Iris pigment epithelial cell (primary cell): Measurements from ENCODE around the gene HMOX1.
"Not testable (repeated sequence)": the region's sequence is repeated elsewhere in the genome, so short reads cannot be mapped to it uniquely, and the experiment has no call there.

ENCODE experiments used
- DNase-seq: peaks from one replicate; pipeline ENCODE4 v3.0.0-alpha.2; 2011; ENCODE audit warnings: low read depth

The HMOX1 gene

DNA sequence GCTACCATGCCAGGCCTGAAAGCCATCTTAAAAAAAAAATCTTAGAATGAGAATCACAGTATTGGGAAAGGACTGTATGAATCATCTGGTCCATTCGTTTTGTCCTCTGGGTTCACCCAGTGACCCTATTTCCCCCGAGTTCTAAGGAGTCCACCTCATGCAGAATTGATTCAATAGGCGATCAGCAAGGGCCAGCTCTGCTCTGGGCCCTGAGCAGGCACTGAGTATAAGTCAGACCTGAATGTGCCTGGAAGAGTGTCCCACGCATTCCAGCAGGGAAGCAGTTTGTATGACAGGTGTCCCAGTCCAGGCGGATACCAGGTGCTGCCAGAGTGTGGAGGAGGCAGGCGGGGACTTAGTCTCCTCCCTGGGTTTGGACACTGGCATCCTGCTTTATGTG is 883 bp upstream of the HMOX1 start:
- peak; percentile 50 for DNase-seq

DNA sequence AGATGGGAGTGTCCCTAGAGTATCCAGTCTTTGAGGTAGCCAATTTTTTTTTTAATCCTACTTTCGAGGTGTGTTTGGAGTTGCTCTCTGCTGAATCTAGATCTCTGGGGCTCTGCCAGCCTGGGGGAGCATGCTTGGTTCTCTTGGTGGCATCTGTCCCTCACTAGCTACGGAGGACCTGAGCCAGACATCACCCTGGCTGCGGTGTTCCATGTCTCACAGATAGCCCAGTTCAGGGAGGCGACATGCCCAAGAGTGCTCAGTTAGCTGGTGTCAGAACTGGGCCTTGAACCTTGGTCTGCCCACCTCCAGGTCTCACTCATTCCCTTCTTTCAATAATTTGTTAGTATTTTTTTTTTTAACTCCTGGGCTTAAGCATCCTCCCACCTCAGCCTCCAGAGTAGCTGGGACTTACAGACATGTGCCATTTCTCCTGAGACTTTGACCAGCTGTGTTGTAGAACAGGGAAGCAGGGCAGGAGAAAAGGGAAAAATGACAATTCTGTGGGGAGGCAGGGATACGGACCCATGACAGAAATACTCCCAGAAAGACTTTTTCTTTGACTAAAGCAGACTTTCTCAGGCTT is 621 bp downstream of the HMOX1 start:
- DNase-seq: no peak

DNA sequence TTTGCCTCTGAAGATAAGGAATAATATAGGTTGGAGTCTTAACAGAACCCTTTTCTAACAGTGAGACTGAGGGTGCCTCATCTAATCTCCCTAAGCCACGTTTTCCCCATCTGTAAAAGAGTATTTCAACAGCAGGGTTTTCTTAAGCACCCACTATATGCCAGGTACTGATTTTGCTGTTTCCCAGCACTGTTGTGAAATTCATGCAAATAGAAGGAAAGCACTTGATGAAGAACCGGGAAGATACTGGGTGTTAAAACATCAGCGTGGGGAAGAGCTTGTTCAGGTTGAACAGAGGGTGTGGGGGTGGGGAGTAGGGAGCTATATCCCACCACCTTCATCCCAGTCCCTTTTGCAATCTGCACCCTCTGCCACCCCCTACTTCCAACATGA is 2.8 kb downstream of the HMOX1 start:
- DNase-seq: no peak

DNA sequence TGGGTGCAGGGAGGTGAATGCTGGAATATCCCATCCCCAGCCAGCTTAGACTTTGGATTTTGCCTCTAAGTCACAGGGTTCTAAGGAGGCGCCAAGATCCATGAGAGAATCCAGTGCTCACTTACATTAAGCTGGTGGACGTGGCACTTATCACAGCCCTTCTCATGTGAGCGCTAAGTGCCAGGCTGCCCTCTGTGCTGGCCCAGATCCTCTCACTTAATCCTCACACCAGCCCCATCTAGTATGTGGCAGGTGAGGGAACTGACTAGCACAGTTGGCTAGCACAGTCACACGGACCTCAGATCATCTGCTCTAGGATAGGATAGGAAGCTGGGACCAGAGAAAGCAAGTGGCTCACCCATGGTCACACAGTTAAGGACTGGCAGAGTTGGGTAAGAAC is 3.6 kb downstream of the HMOX1 start:
- DNase-seq: no peak

DNA sequence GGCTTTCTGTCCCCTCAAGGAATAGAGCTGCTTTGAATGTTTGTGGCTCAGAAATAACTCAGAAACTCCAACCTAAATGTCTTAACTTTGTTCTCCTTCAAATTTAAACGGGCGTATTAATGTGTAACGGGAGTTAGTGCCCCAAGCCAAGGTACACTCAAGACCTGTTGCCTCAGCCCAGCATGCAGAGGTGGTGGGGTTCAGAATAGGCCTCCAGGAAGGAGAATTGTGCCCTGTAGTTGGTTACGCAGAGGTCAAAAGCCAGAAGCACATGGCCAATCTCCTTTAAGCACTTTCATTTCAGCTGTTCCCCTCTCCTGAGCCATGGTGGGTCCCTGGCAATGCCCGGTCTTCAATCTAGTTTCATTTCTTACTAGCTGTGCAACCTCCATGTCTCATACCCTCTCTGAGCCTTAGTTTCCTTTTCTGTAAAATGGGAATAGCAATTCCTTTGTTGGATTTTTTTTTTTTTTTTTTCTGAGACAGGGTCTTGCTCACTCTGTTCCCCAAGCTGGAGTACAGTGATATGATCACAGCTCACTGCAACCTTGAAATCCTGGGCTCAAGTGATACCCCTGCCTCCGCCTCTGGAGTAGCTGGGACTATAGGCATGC is 4.2 kb downstream of the HMOX1 start:
- no peak for DNase-seq

DNA sequence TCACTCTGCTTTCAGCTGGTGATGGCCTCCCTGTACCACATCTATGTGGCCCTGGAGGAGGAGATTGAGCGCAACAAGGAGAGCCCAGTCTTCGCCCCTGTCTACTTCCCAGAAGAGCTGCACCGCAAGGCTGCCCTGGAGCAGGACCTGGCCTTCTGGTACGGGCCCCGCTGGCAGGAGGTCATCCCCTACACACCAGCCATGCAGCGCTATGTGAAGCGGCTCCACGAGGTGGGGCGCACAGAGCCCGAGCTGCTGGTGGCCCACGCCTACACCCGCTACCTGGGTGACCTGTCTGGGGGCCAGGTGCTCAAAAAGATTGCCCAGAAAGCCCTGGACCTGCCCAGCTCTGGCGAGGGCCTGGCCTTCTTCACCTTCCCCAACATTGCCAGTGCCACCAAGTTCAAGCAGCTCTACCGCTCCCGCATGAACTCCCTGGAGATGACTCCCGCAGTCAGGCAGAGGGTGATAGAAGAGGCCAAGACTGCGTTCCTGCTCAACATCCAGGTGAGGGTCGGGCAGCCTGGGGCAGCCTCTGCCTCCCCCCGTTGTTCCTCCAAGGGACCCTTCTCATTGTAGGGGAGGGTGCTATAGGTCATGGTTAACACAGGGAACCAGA is 5.9 kb downstream of the HMOX1 start:
- DNase-seq: no peak

DNA sequence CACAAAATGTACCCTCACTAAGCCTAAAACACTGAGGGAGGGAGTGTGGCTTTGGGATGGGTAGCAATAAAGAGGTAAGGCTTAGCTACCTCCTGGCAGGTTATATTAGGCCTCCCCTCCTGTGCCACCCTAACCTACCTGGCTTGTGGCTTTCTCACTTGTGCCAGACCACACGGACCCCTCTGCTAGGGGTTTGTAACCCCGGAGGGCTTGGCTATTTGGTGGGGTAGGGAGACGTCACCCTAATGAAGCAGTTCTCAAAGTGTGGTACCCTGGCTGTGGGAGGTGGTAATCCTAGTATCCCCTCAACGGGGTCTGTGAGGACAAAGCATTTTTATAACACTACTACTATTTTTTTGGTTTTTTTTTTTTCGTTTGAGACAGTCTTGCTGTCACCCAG is 10.0 kb downstream of the HMOX1 start:
- no peak for DNase-seq

DNA sequence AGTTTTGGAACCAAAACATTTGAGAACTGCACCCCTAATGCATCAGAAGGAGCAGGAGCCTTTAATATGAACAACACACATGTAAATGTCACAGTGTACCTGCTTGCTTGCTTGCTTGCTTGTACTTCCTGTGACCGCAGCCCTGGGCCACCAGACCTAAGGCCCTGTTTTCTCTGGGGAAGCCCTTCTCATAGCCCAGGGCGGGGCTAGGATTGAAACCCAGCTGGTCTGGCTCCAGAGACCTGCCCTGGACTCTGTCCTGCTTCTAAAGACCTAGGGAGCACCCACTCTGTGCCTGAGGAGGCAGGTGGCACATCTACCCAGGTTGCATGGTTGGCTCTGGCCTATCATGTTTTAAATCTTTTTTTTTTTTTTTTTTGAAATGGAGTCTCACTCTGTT is 11.5 kb downstream of the HMOX1 start:
- no peak for DNase-seq

DNA sequence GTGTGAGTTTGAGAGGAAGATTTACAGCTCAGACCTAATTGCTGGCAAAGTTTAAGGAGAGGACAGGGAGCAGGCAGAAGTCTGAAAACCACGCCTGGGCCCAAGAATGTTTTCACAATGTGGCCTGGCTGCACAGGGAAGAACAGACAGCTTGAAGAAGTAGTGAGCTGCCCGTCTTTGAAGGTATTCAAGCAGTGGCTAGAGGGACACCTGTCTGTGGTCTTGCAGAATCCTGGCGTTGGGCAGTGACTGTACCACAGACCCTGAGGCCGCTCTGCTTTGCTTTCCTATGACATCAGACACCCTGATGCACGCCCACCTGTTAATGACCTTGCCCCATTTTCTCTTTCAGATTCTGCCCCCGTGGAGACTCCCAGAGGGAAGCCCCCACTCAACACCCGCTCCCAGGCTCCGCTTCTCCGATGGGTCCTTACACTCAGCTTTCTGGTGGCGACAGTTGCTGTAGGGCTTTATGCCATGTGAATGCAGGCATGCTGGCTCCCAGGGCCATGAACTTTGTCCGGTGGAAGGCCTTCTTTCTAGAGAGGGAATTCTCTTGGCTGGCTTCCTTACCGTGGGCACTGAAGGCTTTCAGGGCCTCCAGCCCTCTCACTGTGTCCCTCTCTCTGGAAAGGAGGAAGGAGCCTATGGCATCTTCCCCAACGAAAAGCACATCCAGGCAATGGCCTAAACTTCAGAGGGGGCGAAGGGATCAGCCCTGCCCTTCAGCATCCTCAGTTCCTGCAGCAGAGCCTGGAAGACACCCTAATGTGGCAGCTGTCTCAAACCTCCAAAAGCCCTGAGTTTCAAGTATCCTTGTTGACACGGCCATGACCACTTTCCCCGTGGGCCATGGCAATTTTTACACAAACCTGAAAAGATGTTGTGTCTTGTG is 12.5 kb downstream of the HMOX1 start:
- no peak for DNase-seq

DNA sequence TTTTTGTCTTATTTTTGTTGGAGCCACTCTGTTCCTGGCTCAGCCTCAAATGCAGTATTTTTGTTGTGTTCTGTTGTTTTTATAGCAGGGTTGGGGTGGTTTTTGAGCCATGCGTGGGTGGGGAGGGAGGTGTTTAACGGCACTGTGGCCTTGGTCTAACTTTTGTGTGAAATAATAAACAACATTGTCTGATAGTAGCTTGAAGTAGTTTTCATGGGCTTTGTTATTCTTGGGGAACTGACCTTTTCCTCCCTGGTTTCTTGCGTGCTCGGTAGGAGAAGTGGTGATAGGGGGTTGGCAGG is 13.1 kb downstream of the HMOX1 start:
- peak; percentile 36 for DNase-seq

DNA sequence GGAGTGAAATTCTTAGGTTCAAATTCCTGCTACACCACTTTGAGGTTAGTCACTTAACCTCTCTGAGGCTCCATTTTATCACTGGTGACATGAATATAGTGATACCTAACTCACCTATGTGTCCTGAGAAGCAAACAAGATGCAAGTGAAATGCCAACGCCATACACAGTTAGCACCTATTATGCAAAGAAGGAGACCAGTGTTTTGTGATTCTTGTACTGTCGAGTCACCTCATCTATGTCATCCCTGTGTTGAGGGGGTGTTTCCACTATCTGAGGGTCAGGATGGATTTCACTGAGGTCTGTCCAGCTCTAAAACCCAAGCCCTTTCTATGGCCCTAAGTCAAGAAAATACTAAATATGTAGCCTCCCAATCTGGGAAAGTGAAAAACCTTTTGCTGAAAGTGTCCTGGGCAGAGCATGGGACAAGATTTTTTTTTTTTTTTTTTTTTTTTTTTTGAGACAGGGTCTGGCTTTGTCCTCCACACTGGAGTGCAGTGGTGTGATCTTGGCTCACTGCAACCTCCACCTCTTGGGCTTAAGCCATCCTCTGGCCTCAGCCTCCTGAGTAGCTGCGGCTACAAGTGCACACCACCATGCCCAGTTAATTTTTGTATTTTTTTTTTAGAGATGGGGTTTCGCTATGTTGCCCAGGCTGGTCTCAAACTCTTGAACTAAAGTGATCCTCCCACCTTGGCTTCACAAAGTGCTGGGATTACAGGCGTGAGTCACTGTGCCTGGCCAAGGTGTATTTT is 14.1 kb downstream of the HMOX1 start:
- no peak for DNase-seq

DNA sequence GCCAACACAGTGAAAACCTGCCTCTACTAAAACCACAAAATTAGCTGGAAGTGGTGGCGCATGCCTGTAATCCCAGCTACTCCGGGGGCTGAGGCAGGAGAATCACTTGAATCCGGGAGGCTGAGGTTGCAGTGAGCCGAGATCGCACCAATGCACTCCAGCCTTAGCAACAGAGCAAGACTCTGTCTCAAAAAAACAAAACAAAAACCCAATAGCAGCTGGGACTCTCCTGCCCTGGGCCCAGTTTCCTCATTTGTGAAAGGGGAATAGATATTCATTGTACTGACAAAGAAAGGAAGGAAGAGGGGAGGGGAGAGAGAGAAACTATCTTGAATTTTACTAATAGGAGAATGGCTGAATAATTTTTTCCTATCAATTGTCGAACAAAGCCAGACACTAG is 15.7 kb downstream of the HMOX1 start:
- not testable (repeated sequence) for DNase-seq

DNA sequence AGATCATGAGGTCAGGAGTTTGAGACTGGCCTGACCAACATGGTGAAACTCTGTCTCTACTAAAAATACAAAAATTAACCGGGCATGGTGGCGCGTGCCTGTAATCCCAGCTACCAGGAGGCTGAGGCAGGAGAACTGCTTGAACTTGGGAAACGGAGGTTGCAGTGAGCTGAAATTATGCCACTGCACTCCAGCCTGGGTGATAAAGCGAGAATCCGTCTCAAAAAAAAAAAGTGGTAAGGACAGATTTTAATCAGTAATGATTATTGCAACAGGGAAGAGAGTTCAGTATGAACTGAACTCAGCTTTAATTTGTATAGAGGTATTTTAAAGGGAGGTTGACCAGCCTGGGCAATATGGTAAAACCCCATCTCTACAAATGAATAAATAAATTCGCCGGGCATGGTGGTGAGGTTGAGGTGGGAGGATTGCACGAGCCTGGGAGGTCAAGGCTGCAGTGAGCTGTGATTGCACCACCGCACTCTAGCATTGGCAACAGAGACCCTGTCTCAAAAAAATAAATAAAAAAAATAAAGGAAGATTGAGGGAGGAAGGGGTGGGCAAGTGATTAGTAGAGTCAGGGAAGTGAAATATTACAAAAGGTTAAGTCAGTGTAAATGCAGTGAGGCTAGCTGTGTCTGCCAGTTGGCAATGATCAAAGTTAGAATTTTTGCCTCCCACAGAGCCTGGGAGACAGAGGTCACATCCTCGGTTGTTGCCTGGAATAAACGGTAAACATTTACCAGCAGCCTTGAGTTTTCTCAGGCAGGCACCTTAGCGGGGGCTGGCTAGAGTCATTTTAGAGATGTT is 16.4 kb downstream of the HMOX1 start:
- DNase-seq: peak; percentile 65

DNA sequence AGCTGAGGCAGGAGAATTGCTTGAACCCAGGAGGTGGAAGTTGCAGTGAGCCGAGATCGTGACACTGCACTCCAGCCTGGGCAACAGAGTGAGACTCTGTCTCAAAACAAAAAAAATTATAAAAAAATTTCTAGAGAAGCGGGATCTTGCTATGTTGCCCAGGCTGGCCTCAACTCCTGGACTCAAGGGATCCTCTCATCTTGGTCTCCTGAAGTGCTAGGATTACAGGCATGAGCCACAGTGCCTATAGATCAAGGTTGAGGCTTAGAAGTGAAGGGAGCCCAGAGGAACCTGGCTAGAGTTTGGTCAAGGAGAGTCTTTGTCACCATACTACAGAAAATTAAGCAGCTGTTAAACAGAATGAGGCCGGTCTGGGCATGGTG is 17.7 kb downstream of the HMOX1 start:
- no peak for DNase-seq

DNA sequence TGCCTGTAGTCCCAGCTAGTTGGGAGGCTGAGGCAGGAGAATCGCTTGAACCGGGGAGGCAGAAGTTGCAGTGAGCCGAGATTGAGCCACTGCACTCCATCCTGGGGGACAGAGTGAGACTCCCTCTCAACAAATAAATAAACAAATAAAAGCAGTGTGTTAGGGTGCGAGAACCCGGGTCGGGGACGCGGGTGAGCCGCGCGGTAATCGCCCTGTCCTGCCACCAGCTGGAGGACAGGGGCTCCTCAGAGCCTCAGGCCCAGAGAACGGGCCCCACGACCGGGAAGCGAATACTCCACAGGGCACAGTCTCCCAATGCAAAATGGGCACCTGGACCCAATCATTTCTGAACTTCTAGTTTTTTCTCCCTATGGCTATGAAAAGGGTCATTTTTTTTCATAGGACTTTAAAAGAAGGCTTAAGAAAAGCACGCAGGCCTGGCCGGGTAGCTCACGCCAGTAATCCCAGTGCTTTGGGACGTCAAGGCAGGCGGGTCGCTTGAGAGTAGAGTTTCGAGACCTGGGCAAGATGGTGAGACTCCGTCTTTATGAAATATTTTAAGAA is 18.3 kb downstream of the HMOX1 start:
- no peak for DNase-seq

DNA sequence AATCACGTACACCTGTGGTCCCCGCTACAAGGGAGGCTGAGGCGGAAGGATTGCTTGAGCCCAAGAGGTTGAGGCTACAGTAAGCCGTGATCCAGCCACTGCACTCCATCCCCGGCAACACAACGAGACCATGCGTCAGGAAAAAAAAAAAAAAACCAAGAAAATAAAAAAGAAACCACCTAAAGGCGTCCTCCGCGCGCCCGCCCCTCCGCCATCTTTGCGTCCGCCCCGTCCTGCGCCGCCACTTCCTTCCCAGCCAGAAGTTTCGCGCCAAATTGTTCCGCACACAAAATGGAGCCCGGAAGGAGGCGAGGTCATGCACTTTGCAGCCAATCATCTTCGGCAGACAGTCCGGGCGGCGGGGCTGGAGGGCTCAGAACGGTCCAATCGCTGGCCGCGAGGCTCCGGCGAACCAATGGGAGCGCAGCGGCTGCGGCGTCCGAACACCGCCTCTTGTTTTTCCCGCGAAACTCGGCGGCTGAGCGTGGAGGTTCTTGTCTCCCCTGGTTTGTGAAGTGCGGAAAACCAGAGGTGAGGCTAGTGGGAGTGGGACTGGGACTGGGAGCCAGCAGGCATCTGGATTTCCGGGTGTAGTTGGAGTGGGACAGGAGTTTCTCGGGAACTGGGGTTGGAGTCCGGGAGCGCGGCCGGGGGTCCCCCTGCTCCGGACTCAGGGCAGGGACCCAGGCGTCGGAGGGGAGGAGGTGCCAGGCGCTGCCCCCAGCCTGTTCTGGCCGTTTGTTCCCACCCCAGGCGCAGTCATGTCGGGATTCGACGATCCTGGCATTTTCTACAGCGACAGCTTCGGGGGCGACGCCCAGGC is 19.0 kb downstream of the HMOX1 start, which contains the start of gene MCM5:
Gene MCM5, plus strand, starts transcription at position 463 of the 823 bp plus-strand sequence. Its CDS starts 299 bp downstream, at position 762.
- peak; percentile 98 for DNase-seq

DNA sequence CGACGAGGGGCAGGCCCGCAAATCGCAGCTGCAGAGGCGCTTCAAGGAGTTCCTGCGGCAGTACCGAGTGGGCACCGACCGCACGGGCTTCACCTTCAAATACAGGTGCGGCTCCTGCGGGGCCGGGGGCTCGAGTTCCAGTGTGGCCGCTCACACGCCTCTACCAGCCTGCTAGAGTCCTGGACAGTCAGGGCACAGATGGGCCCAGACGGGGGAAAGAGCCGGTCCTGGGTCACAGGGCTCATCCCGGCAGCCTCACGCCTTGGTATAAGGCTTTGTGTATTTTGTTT is 19.6 kb downstream of the HMOX1 start:
- DNase-seq: no peak

DNA sequence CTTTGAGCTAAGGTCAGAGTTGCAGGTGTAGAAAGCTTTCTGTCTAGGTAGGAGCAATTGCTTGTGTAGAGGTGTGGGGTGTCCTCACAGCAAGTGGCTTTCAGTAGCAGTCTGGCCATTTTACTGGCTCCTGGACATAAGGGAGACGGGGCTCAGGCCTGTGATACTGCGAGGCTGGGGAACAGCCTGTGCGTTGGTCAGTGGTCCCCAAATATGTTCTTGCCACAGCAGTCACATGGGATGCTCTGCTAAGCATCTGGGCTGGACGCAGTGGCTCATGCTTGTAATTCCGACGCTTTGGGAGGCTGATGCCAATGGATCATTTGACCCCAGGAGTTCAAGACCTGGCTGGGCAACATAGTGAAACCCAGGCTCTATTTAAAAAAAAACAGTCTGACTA is 21.0 kb downstream of the HMOX1 start:
- DNase-seq: no peak

DNA sequence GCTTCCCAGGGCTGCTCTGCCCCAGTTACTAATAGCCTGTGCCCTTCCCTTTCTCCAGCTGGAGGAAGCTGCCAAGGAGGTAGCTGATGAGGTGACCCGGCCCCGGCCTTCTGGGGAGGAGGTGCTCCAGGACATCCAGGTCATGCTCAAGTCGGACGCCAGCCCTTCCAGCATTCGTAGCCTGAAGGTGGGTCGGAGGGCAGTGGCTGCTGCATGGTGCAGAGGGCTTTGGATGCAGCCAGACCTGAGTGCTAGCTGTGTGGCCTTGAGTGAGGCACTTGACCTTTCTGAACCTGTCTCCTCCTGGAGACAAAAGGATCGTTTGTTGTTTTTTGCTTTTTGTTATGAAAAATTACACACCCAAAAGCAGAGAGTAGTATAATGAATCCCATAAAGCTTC is 22.5 kb downstream of the HMOX1 start:
- DNase-seq: no peak

DNA sequence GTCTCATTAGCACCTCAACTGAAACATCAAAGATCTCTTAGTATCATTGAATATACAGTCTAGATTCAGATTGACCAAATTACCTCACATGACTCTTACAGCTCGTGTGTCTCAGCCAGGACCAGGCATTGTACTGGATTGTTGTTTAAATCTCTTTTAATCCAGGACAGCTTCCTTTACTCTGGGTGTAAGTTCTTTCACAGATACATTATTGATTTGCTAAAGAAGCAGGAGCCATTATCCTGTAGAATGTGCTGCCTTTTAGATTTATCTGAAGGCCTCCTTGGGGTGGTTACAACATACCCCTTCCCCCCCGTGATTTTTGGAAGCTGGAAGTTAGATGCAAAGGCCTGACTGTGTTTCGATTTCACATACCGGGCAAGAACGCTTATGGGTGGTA is 23.3 kb downstream of the HMOX1 start:
- no peak for DNase-seq
